ENCODE results near the gene HOXD11. TPM values are rescaled to one million over a fixed set of nuclear protein-coding genes. Genes with fewer than 3 reads are reported as not detected.
A peak's percentile ranks its signal among the peaks of the same experiment; 100 is the strongest.

The HOXD11 gene
- total RNA-seq, 1 donor from 2014 or later, result not detected

DNA sequence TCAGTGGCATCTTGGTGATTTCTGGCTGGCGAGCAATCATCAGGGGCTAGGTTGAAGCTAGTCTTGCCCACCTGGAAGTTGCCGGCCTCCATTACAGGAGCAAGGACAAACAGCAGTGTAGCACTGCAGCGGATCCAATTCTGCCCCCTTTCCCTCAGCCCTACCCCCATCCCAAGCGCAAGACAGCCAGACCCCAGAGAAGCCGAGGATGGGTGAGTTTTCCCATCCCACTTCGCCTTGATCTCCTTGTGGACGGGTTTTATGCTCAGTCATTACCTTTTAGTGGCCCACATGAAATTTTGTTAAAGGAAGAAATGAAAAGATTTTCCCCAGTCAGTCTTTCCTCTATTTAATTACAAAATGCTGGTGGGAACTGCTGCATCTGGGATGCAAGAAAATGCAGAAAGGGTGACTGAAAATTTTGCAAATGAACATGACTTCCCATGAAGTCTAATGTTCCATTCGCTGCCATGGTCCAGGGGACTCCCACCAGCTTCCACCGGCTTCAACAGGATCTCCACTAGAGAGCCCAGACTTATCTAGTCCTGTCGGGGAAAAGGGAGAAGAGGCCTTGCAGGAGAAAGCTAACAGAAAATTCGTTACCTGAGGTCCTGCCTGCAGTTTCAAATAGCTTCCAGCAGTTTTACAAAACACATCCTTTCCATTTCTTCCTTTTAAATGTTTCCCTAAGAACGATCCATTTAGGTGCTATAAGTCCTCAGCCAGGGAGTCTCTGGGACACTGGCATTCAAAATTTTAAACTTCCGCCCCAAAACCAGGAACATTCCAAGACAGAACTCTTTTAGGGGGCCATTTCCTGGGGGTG lies 13.5 kb downstream of the HOXD11 start:
- TF ChIP-seq, protein P1, sequence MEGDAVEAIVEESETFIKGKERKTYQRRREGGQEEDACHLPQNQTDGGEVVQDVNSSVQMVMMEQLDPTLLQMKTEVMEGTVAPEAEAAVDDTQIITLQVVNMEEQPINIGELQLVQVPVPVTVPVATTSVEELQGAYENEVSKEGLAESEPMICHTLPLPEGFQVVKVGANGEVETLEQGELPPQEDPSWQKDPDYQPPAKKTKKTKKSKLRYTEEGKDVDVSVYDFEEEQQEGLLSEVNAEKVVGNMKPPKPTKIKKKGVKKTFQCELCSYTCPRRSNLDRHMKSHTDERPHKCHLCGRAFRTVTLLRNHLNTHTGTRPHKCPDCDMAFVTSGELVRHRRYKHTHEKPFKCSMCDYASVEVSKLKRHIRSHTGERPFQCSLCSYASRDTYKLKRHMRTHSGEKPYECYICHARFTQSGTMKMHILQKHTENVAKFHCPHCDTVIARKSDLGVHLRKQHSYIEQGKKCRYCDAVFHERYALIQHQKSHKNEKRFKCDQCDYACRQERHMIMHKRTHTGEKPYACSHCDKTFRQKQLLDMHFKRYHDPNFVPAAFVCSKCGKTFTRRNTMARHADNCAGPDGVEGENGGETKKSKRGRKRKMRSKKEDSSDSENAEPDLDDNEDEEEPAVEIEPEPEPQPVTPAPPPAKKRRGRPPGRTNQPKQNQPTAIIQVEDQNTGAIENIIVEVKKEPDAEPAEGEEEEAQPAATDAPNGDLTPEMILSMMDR (IDR thresholded peaks at IDR 0.05), result no peak
- H3K4me3 ChIP-seq, result no peak overlapping the region
- H3K36me3 ChIP-seq, result no peaks in the 10 kb centered on the region
- H3K27ac ChIP-seq, result no peak overlapping the region
- peaks cover 13% of the 10 kb centered on the region for H3K4me1 ChIP-seq
- ATAC-seq (no peak), DNase-seq (no peak)
- intact Hi-C loops (cut with DNase I), result no loop called here
- no peaks in the 10 kb centered on the region for H3K9me3 ChIP-seq
- peaks cover 100% of the 10 kb centered on the region for H3K27me3 ChIP-seq (ENCODE audit: low read depth)

DNA sequence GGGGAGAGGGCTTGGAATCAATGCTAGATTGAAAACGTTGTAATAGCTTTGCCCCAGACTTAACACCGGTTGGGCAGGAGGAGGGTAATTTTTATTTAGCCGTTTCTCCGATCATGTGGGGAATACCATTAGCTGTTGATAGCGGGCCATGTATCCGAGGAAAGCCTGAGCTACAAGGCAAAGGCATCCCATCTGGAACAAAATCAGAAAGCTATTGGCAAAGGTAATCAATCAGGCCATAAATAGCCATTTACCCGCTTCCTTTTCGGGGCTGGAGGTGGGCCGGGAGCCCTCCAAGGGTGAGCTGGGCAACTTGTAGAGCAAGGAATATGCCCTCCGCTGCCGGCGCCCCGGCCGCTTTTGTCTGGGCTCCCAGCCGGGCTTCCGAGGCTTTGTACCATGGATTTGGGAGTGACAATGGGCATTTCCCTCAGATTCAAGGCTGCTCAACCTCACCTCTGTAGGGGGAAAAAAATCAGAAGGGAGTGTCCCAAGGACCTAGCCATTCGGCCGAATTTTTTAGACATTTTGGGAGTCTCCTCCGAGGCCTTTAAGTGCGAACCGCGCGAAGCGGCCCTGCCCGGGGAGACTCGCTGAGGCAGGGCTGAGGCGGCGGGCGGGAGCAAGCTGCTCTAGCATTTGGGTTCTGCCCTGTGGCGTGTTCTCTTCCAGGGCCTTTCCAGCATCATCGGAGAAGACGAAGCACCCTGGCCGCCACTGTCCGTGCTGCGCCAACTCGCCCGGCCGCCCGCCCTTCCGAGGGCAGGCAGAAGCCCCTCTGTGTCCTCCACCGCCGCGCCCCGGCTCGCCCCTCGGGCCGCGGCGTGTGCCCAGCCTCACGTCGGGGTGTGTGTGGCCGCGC lies 14.3 kb downstream of the HOXD11 start:
- Histone ChIP-seq H3K4me1 (peaks cover 13% of the 10 kb centered on the region), H3K4me3 (no peak overlapping the region), H3K27ac (no peak overlapping the region), H3K36me3 (no peaks in the 10 kb centered on the region), H3K9me3 (no peaks in the 10 kb centered on the region), H3K27me3 (ENCODE audit: low read depth) (peaks cover 100% of the 10 kb centered on the region)
- TF ChIP-seq, protein P1 (IDR thresholded peaks at IDR 0.05), result no peak
- no peak for DNase-seq
- intact Hi-C loops (cut with DNase I), result no loop called here
- no peak for ATAC-seq

DNA sequence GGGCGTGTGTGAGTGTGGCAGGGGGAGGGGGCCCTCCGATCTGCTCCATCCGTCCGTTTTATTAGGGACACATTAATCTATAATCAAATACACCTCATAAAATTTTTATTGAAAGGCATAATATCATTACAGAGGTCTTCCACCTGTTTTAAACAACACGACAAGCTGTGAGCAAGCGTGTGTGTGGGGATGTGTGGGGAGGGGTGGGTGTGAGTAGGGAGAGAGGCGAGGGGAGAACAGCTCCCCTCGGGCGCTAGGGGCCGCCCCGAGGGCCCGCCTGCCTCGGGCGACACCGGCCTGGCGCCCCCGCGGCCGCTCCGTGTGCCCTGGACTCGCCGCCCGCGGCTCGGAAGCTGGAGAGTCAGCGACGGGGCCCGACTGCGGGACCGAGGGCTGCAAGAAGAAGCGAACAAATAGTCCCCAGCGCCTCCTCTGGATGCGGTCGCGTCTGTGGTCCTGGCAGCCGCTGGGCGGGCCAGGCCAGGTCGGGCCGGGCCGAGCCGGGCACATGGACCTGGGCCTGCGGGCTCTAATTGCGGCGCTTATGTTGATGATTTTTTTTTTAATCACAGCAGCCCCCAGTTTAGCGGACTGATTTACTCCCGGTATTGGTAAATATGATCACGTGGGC lies 15.1 kb downstream of the HOXD11 start:
- DNase-seq, result no peak
- intact Hi-C loops (cut with DNase I), result no loop called here
- Histone ChIP-seq H3K4me1 (peaks cover 13% of the 10 kb centered on the region), H3K9me3 (no peaks in the 10 kb centered on the region), H3K36me3 (no peaks in the 10 kb centered on the region), H3K27me3 (ENCODE audit: low read depth) (peaks cover 100% of the 10 kb centered on the region), H3K4me3 (peak overlapping the region; percentile 41), H3K27ac (no peak overlapping the region)
- TF ChIP-seq, protein P1 (IDR thresholded peaks at IDR 0.05), result no peak
- peak in 1 of 2 donors; percentile 22 for ATAC-seq

DNA sequence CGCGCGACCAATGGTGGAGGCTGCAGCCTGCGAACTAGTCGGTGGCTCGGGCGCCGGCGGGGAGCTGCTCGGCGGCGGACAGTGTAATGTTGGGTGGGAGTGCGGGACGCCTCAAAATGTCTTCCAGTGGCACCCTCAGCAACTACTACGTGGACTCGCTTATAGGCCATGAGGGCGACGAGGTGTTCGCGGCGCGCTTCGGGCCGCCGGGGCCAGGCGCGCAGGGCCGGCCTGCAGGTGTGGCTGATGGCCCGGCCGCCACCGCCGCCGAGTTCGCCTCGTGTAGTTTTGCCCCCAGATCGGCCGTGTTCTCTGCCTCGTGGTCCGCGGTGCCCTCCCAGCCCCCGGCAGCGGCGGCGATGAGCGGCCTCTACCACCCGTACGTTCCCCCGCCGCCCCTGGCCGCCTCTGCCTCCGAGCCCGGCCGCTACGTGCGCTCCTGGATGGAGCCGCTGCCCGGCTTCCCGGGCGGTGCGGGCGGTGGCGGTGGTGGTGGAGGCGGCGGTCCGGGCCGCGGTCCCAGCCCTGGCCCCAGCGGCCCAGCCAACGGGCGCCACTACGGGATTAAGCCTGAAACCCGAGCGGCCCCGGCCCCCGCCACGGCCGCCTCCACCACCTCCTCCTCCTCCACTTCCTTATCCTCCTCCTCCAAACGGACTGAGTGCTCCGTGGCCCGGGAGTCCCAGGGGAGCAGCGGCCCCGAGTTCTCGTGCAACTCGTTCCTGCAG lies 15.8 kb downstream of the HOXD11 start, which contains the start of gene HOXD9:
TSS of gene HOXD9 (plus strand) at position 37 of the 728 bp plus-strand sequence. CDS start at position 87, 50 bp downstream.
- DNase-seq (no peak), ATAC-seq (peak in 1 of 2 donors; percentile 27)
- H3K4me1 ChIP-seq, result peaks cover 13% of the 10 kb centered on the region
- no peaks in the 10 kb centered on the region for H3K9me3 ChIP-seq
- H3K36me3 ChIP-seq, result no peaks in the 10 kb centered on the region
- intact Hi-C loops (cut with DNase I), result no loop called here
- TF ChIP-seq, protein P1 (IDR thresholded peaks at IDR 0.05), result no peak
- H3K27me3 ChIP-seq (ENCODE audit: low read depth), result peaks cover 98% of the 10 kb centered on the region
- peak within 1 kb of the TSS; percentile 41 for H3K4me3 ChIP-seq
- H3K27ac ChIP-seq, result no peak within 1 kb of the TSS

Measured in lower lobe of right lung (tissue), 2 donors.